Fibroblast of lung (primary cell): Measurements from ENCODE around the gene WBP1L. TPM values are rescaled to one million over a fixed set of nuclear protein-coding genes. Genes with fewer than 3 reads are reported as not detected.
"Not testable (repeated sequence)": the region's sequence is repeated elsewhere in the genome, so short reads cannot be mapped to it uniquely, and the experiment has no call there.

Experiments used
- DNase-seq, 2 donors: peaks; one replicate each; pipeline versions ENCODE4 v3.0.0 to v3.0.0-alpha.2; 2010; ENCODE audit warnings: low read depth in 2 of 2
- H2AFZ ChIP-seq: 2 replicates; pipeline ENCODE4 v1.5.1; 2012; ENCODE audit warnings: low read length, control low read depth, inconsistent platforms
- H3K27ac ChIP-seq: 2 replicates; pipeline ENCODE4 v1.5.1; 2011; ENCODE audit warnings: low read length, control low read depth; ENCODE audit not compliant: insufficient read depth
- H3K27me3 ChIP-seq: 2 replicates; pipeline ENCODE4 v1.5.1; 2011; ENCODE audit warnings: mild to moderate bottlenecking, low read length; ENCODE audit not compliant: control insufficient read depth, insufficient read depth
- H3K36me3 ChIP-seq: 2 replicates; pipeline ENCODE4 v1.5.1; 2011; ENCODE audit warnings: low read length; ENCODE audit not compliant: control insufficient read depth, insufficient read depth
- H3K4me1 ChIP-seq: 2 replicates; pipeline ENCODE4 v1.5.1; 2011; ENCODE audit warnings: low read length; ENCODE audit not compliant: control insufficient read depth, insufficient read depth; ENCODE audit errors: extremely low read depth
- H3K4me2 ChIP-seq: 2 replicates; pipeline ENCODE4 v1.5.1; 2011; ENCODE audit warnings: low read length, control low read depth; ENCODE audit not compliant: insufficient read depth; ENCODE audit errors: extremely low read depth
- H3K4me3 ChIP-seq, 4 experiments: fragments of 200-600 bp in 1 of 4; sonication (generic) in 1 of 4; replicated peaks in 1 of 4; 2 replicates each; pipeline ENCODE4 v1.5.1; 2011 to 2016; ENCODE audit warnings: low read length in 4 of 4, low read depth in 3 of 4, mild to moderate bottlenecking in 3 of 4, control low read depth in 2 of 4, inconsistent platforms in 1 of 4, mixed read lengths in 1 of 4; ENCODE audit not compliant: insufficient read depth in 1 of 4; ENCODE audit errors: control extremely low read depth in 1 of 4
- H3K79me2 ChIP-seq: 2 replicates; pipeline ENCODE4 v1.5.1; 2012; ENCODE audit warnings: mild to moderate bottlenecking, low read length, inconsistent platforms; ENCODE audit not compliant: control insufficient read depth, insufficient read depth
- H3K9ac ChIP-seq: 2 replicates; pipeline ENCODE4 v1.5.1; 2011; ENCODE audit warnings: mild to moderate bottlenecking, low read length, control low read depth; ENCODE audit not compliant: insufficient read depth
- H3K9me3 ChIP-seq: 2 replicates; pipeline ENCODE4 v1.5.1; 2012; ENCODE audit warnings: low read depth, low read length; ENCODE audit not compliant: control insufficient read depth, insufficient read depth
- H4K20me1 ChIP-seq: 2 replicates; pipeline ENCODE4 v1.5.1; 2011; ENCODE audit warnings: low read length; ENCODE audit not compliant: control insufficient read depth, insufficient read depth; ENCODE audit errors: extremely low read depth
- CTCF ChIP-seq, 2 donors: IDR thresholded peaks in 1 of 2; conservative IDR thresholded peaks in 1 of 2; 1 replicate in 1 of 2; 2 replicates in 1 of 2; pipeline ENCODE4 v1.5.1; 2011 to 2012; ENCODE audit warnings: low read length in 2 of 2, control low read depth in 1 of 2, inconsistent platforms in 1 of 2, low read depth in 1 of 2, mild to moderate bottlenecking in 1 of 2
- EZH2 ChIP-seq: IDR thresholded peaks from 2 replicates; pipeline ENCODE4 v1.5.1; 2012; ENCODE audit warnings: low read length, control low read depth, mild to moderate bottlenecking; ENCODE audit errors: missing control alignments
- polyA plus RNA-seq, 2 donors: library from polyadenylated mRNA; depleted of rRNA in 1 of 2; stranded (reverse) in 1 of 2; unstranded in 1 of 2; fragments of >200 nt; gene quantifications; 2 replicates each; pipeline ENCODE4 v1.2.1, GENCODE V29; 2011 to 2012; ENCODE audit warnings: missing spikeins in 1 of 2
- total RNA-seq: library from RNA; depleted of rRNA; stranded (reverse); fragments of >200 nt; gene quantifications from 2 replicates; pipeline ENCODE4 v1.2.1, GENCODE V29; 2014

Gene WBP1L
- total and polyA plus RNA-seq, 2 donors (not counting 1 experiment from before 2014, with no cell fraction given): 36.8 to 40.0 TPM

DNA sequence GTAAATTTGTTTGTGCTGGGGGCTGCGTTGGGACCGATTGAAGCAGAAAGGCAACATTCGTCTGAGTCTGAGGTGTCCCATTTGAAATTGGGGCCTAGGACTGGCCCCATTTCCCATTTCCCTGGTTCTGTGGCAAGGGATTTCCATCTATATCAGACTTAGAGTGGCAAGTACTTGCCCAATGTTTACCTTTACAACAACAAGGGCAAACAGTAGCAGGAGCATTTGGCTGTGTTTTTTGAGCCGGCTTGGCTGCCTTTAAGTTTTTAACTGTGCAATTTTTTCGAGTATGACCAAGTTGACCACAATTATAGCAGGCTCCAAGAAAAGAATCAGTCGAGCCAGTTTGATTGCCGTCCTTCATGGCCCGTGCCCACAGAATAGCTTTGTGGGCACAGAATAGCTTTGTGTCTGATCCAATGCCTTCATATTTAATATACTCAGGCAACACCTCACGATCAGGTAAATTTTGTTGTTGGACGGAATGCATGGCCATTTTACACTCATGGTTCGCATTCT lies 98.1 kb downstream of the WBP1L start:
- no peak for TF ChIP-seq EZH2
- no peak for TF ChIP-seq CTCF (conservative IDR thresholded peaks at IDR 0.05 in 1 of 2, IDR thresholded peaks at IDR 0.05 in 1 of 2; ENCODE audit: low read depth in 1 of 2, low read length in 2 of 2)
- DNase-seq: no peak
- H4K20me1 ChIP-seq: no peaks in the 10 kb centered on the region
- H3K27me3 ChIP-seq: peaks cover 5% of the 10 kb centered on the region
- H3K79me2 ChIP-seq: no peaks in the 10 kb centered on the region
- no peaks in the 10 kb centered on the region for H3K4me1 ChIP-seq
- H3K4me2 ChIP-seq: no peak overlapping the region
- H3K27ac ChIP-seq: no peak overlapping the region
- no peaks in the 10 kb centered on the region for H3K9me3 ChIP-seq
- H3K9ac ChIP-seq: no peak overlapping the region
- no peaks in the 10 kb centered on the region for H3K36me3 ChIP-seq
- H3K4me3 ChIP-seq: no peak overlapping the region
- no peak overlapping the region for H2AFZ ChIP-seq

- H3K36me3 ChIP-seq, H3K4me1 ChIP-seq, H3K27ac ChIP-seq, H3K4me3 ChIP-seq, H2AFZ ChIP-seq, H3K27me3 ChIP-seq, H4K20me1 ChIP-seq, H3K4me2 ChIP-seq, DNase-seq, H3K9me3 ChIP-seq, H3K9ac ChIP-seq, H3K79me2 ChIP-seq: not testable (repeated sequence)
Observed at GRCh38 chr10:102843139-102843538, 99.4 kb downstream of the WBP1L start.

- H4K20me1 ChIP-seq, H3K79me2 ChIP-seq, H2AFZ ChIP-seq, H3K4me2 ChIP-seq, H3K9me3 ChIP-seq, DNase-seq, H3K27me3 ChIP-seq, H3K9ac ChIP-seq, H3K4me3 ChIP-seq, H3K27ac ChIP-seq, H3K36me3 ChIP-seq, H3K4me1 ChIP-seq: not testable (repeated sequence)
Observed at GRCh38 chr10:102844190-102844776, 100.5 kb downstream of the WBP1L start.

GRCh38 chr10:102845352-102845902 lies 101.7 kb downstream of the WBP1L start:
- no peak overlapping the region for H3K4me3 ChIP-seq
- no peaks in the 10 kb centered on the region for H3K4me1 ChIP-seq
- no peaks in the 10 kb centered on the region for H4K20me1 ChIP-seq
- H3K27me3 ChIP-seq: peaks cover 5% of the 10 kb centered on the region
- H3K79me2 ChIP-seq: no peaks in the 10 kb centered on the region
- H2AFZ ChIP-seq: no peak overlapping the region
- no peak overlapping the region for H3K27ac ChIP-seq
- TF ChIP-seq EZH2 (no peak), CTCF (conservative IDR thresholded peaks at IDR 0.05 in 1 of 2, IDR thresholded peaks at IDR 0.05 in 1 of 2; ENCODE audit: low read depth in 1 of 2, low read length in 2 of 2) (no peak)
- H3K9ac ChIP-seq: no peak overlapping the region
- no peak overlapping the region for H3K4me2 ChIP-seq
- no peaks in the 10 kb centered on the region for H3K36me3 ChIP-seq
- DNase-seq: no peak
- no peaks in the 10 kb centered on the region for H3K9me3 ChIP-seq
